Liver (tissue), 9 donors: ENCODE measurements around the gene DNAJC4. TPM values are rescaled to one million over a fixed set of nuclear protein-coding genes. Genes with fewer than 3 reads are reported as not detected.
A peak's percentile ranks its signal among the peaks of the same experiment; 100 is the strongest.

Experiments used
- DNase-seq: peaks from one replicate; pipeline ENCODE4 v3.0.0-alpha.2; 2017; ENCODE audit warnings: low spot score
- H3K27ac ChIP-seq, 2 donors: one replicate each; pipeline ENCODE4 v1.7.0; 2013; ENCODE audit warnings: inconsistent platforms in 2 of 2, low read length in 2 of 2, control low read depth in 1 of 2, low read depth in 1 of 2, mild to moderate bottlenecking in 1 of 2
- H3K27me3 ChIP-seq, 4 donors: one replicate each; pipeline versions ENCODE4 v1.6.1 to v1.7.0; 2013; ENCODE audit warnings: low read length in 3 of 4, inconsistent platforms in 1 of 4, mild to moderate bottlenecking in 1 of 4, moderate library complexity in 1 of 4; ENCODE audit not compliant: control insufficient read depth in 4 of 4, insufficient read depth in 4 of 4
- H3K36me3 ChIP-seq, 4 donors: one replicate each; pipeline versions ENCODE4 v1.6.1 to v1.7.0; 2013; ENCODE audit warnings: low read length in 3 of 4, mild to moderate bottlenecking in 3 of 4, low read depth in 1 of 4, moderate library complexity in 1 of 4; ENCODE audit not compliant: control insufficient read depth in 4 of 4, insufficient read depth in 3 of 4
- H3K4me1 ChIP-seq, 4 donors: one replicate each; pipeline versions ENCODE4 v1.6.1 to v1.7.0; 2013; ENCODE audit warnings: low read length in 3 of 4, mild to moderate bottlenecking in 3 of 4, moderate library complexity in 1 of 4; ENCODE audit not compliant: control insufficient read depth in 4 of 4, insufficient read depth in 4 of 4
- H3K4me3 ChIP-seq, 3 donors: one replicate each; pipeline versions ENCODE4 v1.6.1 to v1.7.0; 2013; ENCODE audit warnings: low read length in 3 of 3, control low read depth in 1 of 3, low read depth in 1 of 3, mild to moderate bottlenecking in 1 of 3
- H3K9ac ChIP-seq, 2 donors: one replicate each; pipeline ENCODE4 v1.7.0; 2013; ENCODE audit warnings: low read length in 2 of 2, mild to moderate bottlenecking in 2 of 2, moderate library complexity in 2 of 2, control low read depth in 1 of 2, low read depth in 1 of 2
- H3K9me3 ChIP-seq, 4 donors: one replicate each; pipeline versions ENCODE4 v1.6.1 to v1.7.0; 2013; ENCODE audit warnings: low read length in 3 of 4; ENCODE audit not compliant: control insufficient read depth in 4 of 4
- EGR1 ChIP-seq, 2 donors: IDR thresholded peaks; 2 replicates each; pipeline ENCODE4 v1.6.1; 2016 to 2018; ENCODE audit warnings: antibody characterized with exemption in 2 of 2, low read depth in 2 of 2
- FOXA1 ChIP-seq: IDR thresholded peaks from 2 replicates; pipeline ENCODE4 v1.6.1; 2016; ENCODE audit warnings: antibody characterized with exemption
- HNF4A ChIP-seq, 2 donors: conservative IDR thresholded peaks; 2 replicates each; pipeline ENCODE4 v1.6.1; 2016; ENCODE audit warnings: antibody characterized with exemption in 2 of 2, mild to moderate bottlenecking in 2 of 2
- HNF4G ChIP-seq: IDR thresholded peaks from 2 replicates; pipeline ENCODE4 v1.6.1; 2016; ENCODE audit warnings: antibody characterized with exemption
- RAD21 ChIP-seq, 2 donors: IDR thresholded peaks; 2 replicates each; pipeline ENCODE4 v1.6.1; 2016; ENCODE audit warnings: antibody characterized with exemption in 2 of 2, mild to moderate bottlenecking in 2 of 2
- SP1 ChIP-seq: IDR thresholded peaks from 2 replicates; pipeline ENCODE4 v1.6.1; 2018; ENCODE audit warnings: antibody characterized with exemption, mild to moderate bottlenecking
- TAF1 ChIP-seq: conservative IDR thresholded peaks from 2 replicates; pipeline ENCODE4 v1.6.1; 2016; ENCODE audit warnings: antibody characterized with exemption, mild to moderate bottlenecking
- YY1 ChIP-seq: IDR thresholded peaks from 2 replicates; pipeline ENCODE4 v1.6.1; 2016; ENCODE audit warnings: antibody characterized with exemption, mild to moderate bottlenecking
- ZBTB33 ChIP-seq: IDR thresholded peaks from 2 replicates; pipeline ENCODE4 v1.6.1; 2016; ENCODE audit warnings: antibody characterized with exemption
- WGBS: extraction: QIAGEN DNeasy Blood & Tissue Kit; methylation state at CpG from one replicate; pipeline ENCODE4 v1.1.7; 2013; 5-methylcytosine and 5-hydroxymethylcytosine counted together
- polyA plus RNA-seq, 2 donors: library from polyadenylated mRNA; stranded (reverse) in 1 of 2; unstranded in 1 of 2; fragments of 200-250 nt in 1 of 2; fragments of >200 nt in 1 of 2; fragmentation: Nextera tagmentation in 1 of 2; extraction: Ambion mirVana in 1 of 2; gene quantifications; one replicate each; pipeline versions ENCODE4 v1.2.1 to v1.2.3, GENCODE V29; 2013 to 2015
- total RNA-seq, 2 donors: library from RNA; depleted of rRNA; stranded (reverse); fragments of >200 nt; gene quantifications; one replicate each; pipeline ENCODE4 v1.2.3, GENCODE V29; 2014
- TF ChIP-seq, protein P1 (sequence below): fragments of 150-350 bp; IDR thresholded peaks from 2 replicates; pipeline ENCODE4 v1.5.1; 2017; ENCODE audit warnings: improper control_type of control experiment, low read depth, low read length; ENCODE audit not compliant: missing input control
- donor health status: healthy.
- donor health status: healthy.
- donor health status: healthy.
- donor health status: healthy.
- donor health status: healthy.

Gene DNAJC4
- total and polyA plus RNA-seq, 4 donors = 8.5 to 25.9 (median 23.5) TPM

DNA sequence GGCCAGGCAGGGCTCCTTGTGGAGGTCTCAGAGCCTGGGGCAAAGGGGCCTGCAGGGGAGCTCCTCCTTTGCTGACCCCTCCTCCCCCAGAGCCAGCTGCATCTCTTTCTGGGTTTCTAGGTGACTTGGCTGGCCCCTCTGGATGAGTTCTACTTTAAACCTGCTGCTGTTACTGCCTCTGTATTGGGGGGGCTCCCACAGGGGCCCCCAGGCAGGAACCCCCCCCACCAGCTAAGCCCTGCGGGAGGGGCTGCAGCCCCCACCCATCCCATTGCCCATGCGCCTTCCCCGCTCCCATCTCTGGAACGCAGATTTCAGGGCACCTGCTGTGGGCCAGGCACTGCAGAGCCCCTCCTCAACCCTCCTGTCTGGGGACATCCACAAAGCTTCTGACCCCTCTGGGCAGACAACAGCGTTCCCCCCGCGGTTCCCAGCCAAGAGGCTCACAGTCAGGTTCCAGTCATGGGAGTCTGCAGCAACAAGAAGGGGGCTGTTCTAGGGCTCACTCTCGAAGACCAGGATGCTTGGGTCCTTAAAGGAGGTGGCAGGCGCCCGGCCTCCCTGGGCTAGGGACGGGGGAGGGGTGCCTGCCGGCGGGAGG, 20.2 kb downstream of the DNAJC4 start:
- no peaks in the 10 kb centered on the region for H3K36me3 ChIP-seq
- no peak overlapping the region for H3K27ac ChIP-seq
- WGBS = 29% methylated on average over 13 of the region's 13 CpGs
- H3K9ac ChIP-seq = no peak overlapping the region
- DNase-seq = no peak
- H3K9me3 ChIP-seq = no peaks in the 10 kb centered on the region
- TF ChIP-seq HNF4A (conservative IDR thresholded peaks at IDR 0.05) = no peak
- TF ChIP-seq, protein P1, sequence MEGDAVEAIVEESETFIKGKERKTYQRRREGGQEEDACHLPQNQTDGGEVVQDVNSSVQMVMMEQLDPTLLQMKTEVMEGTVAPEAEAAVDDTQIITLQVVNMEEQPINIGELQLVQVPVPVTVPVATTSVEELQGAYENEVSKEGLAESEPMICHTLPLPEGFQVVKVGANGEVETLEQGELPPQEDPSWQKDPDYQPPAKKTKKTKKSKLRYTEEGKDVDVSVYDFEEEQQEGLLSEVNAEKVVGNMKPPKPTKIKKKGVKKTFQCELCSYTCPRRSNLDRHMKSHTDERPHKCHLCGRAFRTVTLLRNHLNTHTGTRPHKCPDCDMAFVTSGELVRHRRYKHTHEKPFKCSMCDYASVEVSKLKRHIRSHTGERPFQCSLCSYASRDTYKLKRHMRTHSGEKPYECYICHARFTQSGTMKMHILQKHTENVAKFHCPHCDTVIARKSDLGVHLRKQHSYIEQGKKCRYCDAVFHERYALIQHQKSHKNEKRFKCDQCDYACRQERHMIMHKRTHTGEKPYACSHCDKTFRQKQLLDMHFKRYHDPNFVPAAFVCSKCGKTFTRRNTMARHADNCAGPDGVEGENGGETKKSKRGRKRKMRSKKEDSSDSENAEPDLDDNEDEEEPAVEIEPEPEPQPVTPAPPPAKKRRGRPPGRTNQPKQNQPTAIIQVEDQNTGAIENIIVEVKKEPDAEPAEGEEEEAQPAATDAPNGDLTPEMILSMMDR = no peak
- no peak for TF ChIP-seq FOXA1
- TF ChIP-seq ZBTB33 = no peak
- no peak for TF ChIP-seq EGR1 (IDR thresholded peaks at IDR 0.05; ENCODE audit: low read depth in 2 of 2)
- TF ChIP-seq HNF4G = no peak
- peak overlapping the region in 1 of 3 donors; percentile 67 for H3K4me3 ChIP-seq
- peaks cover 10 to 54% (median 42%) of the 10 kb centered on the region in 4 donors for H3K4me1 ChIP-seq
- no peaks in the 10 kb centered on the region for H3K27me3 ChIP-seq

GRCh38 chr11:64251016-64251752, 20.8 kb downstream of the DNAJC4 start, which contains the start of gene PLCB3:
TSS of gene PLCB3 (plus strand) at chr11:64251530. CDS start at chr11:64251650, 120 bp downstream.
- H3K27me3 ChIP-seq = no peaks in the 10 kb centered on the region
- H3K9ac ChIP-seq = peak within 1 kb of the TSS in 1 of 2 donors; percentile 63
- no peaks in the 10 kb centered on the region for H3K9me3 ChIP-seq
- DNase-seq = peak; percentile 84
- H3K4me3 ChIP-seq = peak within 1 kb of the TSS; percentile 36 to 67 (median 51)
- no peak for TF ChIP-seq YY1
- TF ChIP-seq, protein P1 = peak; percentile 76
- TF ChIP-seq TAF1 = no peak
- TF ChIP-seq SP1 = no peak
- peak in 1 of 2 donors; percentile 38 for TF ChIP-seq RAD21 (IDR thresholded peaks at IDR 0.05)
- no peak for TF ChIP-seq HNF4A (conservative IDR thresholded peaks at IDR 0.05)
- no peak for TF ChIP-seq ZBTB33
- WGBS = 1% methylated on average over 75 of the region's 75 CpGs
- H3K4me1 ChIP-seq = peaks cover 10 to 49% (median 38%) of the 10 kb centered on the region in 4 donors
- peaks cover 0 to 3% (median under 1%) of the 10 kb centered on the region in 4 donors for H3K36me3 ChIP-seq
- H3K27ac ChIP-seq = no peak within 1 kb of the TSS
